ENCODE results near the gene ZFP2. TPM values are rescaled to one million over a fixed set of nuclear protein-coding genes. Genes with fewer than 3 reads are reported as not detected.
A peak's percentile ranks its signal among the peaks of the same experiment; 100 is the strongest.

The ZFP2 gene
- total RNA-seq, 4 donors from 2014 or later = 0.48 to 5.8 (median 2.0) TPM

DNA sequence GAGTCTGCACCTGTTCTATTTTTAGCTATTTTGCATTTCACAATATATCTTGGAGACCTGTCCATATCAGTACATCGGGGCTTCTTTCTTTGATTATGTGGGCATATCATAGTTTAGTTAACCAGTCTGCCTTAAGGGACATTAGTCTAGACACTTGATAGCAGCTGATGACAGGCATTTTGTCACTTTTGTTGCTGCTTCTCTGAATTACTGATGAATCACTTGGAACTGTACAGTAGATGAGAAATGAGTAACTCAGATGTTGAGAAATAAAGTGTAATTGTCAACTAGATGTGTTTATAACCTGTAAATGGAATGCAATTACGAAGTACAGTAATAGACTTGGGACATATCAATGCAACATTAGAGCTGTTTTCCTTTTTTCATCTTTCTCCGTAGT lies 7.1 kb downstream of the ZFP2 start:
- DNase-seq (ENCODE audit: low spot score) = no peak
- no peak for ATAC-seq (ENCODE audit: low FRiP score)
- TF ChIP-seq, protein P1, sequence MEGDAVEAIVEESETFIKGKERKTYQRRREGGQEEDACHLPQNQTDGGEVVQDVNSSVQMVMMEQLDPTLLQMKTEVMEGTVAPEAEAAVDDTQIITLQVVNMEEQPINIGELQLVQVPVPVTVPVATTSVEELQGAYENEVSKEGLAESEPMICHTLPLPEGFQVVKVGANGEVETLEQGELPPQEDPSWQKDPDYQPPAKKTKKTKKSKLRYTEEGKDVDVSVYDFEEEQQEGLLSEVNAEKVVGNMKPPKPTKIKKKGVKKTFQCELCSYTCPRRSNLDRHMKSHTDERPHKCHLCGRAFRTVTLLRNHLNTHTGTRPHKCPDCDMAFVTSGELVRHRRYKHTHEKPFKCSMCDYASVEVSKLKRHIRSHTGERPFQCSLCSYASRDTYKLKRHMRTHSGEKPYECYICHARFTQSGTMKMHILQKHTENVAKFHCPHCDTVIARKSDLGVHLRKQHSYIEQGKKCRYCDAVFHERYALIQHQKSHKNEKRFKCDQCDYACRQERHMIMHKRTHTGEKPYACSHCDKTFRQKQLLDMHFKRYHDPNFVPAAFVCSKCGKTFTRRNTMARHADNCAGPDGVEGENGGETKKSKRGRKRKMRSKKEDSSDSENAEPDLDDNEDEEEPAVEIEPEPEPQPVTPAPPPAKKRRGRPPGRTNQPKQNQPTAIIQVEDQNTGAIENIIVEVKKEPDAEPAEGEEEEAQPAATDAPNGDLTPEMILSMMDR (IDR thresholded peaks at IDR 0.05) = no peak

DNA sequence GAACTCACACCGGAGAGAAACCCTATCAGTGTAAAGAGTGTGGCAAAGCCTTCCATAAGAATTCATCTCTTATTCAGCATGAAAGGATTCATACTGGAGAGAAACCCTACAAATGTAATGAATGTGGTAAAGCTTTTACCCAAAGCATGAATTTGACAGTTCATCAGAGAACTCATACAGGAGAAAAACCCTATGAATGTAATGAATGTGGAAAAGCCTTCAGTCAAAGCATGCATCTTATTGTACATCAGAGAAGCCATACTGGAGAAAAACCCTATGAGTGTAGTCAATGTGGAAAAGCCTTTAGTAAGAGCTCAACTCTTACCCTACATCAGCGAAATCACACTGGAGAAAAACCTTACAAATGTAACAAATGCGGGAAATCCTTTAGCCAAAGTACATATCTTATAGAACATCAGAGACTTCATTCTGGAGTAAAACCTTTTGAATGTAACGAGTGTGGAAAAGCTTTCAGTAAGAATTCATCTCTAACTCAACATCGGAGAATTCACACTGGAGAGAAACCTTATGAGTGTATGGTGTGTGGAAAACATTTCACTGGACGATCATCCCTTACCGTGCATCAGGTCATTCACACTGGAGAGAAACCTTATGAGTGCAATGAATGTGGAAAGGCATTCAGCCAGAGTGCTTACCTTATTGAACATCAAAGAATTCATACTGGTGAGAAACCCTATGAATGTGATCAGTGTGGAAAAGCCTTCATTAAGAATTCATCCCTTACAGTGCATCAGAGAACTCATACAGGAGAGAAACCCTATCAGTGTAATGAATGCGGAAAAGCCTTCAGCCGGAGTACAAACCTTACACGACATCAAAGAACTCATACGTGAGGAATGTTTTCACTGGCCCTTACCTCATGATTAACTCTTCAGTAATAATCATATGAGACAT lies 36.4 kb downstream of the ZFP2 start:
- no peak for DNase-seq (ENCODE audit: low spot score)
- no peak for ATAC-seq (ENCODE audit: low FRiP score)
- TF ChIP-seq, protein P1 (IDR thresholded peaks at IDR 0.05) = no peak

DNA sequence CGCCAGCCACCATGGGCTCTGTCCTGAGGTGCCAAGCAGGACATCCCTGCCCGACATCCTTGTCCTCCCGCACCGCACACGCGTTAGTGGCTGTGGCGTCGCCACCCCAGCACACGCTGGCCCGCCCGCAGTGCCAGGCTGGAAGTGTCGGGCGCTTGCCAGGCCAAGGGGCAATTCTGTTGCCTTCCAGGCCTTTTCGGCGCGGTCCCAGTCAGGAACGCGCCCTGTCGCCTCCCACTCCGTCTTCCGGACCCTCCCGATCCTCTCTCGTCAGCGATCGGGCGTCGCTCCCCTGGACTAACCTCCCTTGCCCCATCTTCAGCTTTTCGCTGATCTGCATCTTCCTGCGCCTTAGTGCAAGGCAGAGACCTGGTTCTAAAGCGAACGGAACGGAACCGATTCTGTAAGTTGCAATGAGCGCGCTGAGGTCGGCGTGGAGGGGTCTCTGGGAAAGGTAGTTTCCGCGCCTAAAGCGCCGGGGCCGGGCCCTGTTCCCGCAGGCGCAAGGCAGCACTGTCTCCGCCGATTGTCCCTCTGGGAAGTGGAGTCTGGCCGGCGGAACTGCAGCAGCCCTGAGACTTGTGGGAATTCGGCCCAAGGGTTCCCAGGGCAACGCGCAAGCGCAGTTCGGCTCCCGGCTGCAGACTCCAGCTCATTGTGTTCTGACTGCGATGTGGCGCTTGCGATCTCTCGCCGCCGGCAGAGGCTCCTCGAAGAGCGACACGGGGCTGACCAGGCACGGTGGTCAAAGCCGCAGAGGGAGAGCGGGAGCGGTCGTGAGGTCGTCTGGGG lies 45.1 kb downstream of the ZFP2 start, which contains the start of gene ZNF454:
ZNF454 (plus strand) TSS at position 630 of the 792 bp plus-strand sequence. CDS start 1,594 bp downstream, outside the sequence.
- TF ChIP-seq, protein P1 (IDR thresholded peaks at IDR 0.05) = no peak
- DNase-seq (ENCODE audit: low spot score) (peak; percentile 40), ATAC-seq (ENCODE audit: low FRiP score) (peak; percentile 94)

DNA sequence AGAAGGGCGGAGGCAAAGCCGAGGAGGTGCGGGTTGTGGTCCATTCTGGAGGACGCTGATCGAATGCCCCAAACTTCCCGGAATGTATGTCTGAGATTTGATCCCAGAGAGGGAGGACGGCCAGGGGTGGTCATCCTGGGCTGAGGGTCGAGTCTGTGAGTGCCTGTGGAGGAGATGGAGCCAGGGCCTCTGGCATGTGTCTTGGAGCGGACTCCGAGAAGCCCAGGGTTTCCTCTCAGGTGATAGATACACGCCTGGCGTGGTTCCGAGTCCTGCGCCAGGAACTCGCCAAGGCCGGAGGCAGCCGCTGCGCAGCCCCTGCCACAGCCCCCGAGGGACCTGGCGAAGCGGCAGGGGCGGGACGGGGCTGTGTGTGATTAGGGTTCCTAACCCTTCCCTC lies 45.6 kb downstream of the ZFP2 start:
- TF ChIP-seq, protein P1 (IDR thresholded peaks at IDR 0.05) = no peak
- no peak for DNase-seq (ENCODE audit: low spot score)

DNA sequence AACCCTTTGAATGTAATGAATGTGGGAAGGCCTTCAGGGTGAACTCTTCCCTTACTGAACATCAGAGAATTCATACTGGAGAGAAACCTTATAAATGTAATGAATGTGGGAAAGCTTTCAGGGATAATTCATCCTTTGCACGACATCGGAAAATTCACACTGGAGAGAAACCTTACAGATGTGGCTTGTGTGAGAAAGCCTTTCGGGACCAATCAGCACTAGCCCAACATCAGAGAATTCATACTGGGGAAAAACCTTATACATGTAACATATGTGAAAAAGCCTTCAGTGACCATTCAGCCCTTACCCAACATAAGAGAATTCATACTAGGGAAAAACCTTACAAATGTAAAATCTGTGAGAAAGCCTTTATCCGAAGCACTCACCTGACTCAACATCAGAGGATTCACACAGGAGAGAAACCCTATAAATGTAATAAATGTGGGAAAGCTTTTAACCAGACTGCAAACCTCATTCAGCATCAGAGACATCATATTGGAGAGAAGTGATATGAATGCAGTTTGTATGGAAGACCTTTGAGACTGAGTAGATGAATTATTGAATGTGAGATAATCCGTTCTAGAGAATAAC lies 69.8 kb downstream of the ZFP2 start:
- ATAC-seq (ENCODE audit: low FRiP score) (no peak), DNase-seq (ENCODE audit: low spot score) (no peak)
- TF ChIP-seq, protein P1 (IDR thresholded peaks at IDR 0.05) = no peak

More for the DNA sequence above, 45.6 kb downstream of the ZFP2 start:
- no peak for ATAC-seq (ENCODE audit: low FRiP score)

DNA sequence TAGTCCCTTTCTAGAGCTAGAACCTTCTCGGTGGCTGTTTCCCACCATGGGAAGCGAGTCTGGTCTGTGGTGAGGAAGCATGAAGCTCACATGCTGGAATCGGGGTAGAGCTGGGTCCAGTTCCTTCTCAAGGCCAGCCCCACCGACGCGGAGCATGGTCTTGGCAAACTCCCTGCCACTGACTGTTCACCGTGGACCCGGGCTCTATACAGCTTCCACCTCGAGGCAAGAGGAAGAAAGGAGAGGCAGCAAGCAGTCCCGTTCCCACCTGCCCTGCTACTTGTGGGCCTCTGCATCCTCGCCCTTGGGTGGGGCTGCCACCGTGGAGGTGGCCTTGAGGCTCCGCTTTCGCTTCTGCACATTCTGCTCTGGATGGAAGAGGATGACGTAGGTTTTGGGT lies 85.7 kb downstream of the ZFP2 start:
- DNase-seq (ENCODE audit: low spot score) (no peak), ATAC-seq (ENCODE audit: low FRiP score) (no peak)
- TF ChIP-seq, protein P1 (IDR thresholded peaks at IDR 0.05) = no peak

Other genes with a start within 250 kb of the ZFP2 start
- gene ZNF354A, start 165.3 kb upstream of the ZFP2 start, total RNA-seq = 10 to 100 TPM; 11.6 to 22.1 (median 13.9) TPM
- 10 to 100 TPM; 13.0 to 32.8 (median 22.8) TPM for gene ZNF354B, start 36.0 kb upstream of the ZFP2 start, total RNA-seq
- gene ZNF454, start 45.3 kb downstream of the ZFP2 start, total RNA-seq = 1 to 10 TPM in 3 of 4 donors, under 1 TPM in 1; 0.60 to 4.6 (median 2.1) TPM
- gene GRM6, start 99.4 kb downstream of the ZFP2 start, total RNA-seq = not detected
- 10 to 100 TPM in 1 of 4 donors, 1 to 10 TPM in 3; 3.0 to 10.2 (median 3.3) TPM for gene ZNF879, start 127.9 kb downstream of the ZFP2 start, total RNA-seq
- gene ZNF354C, start 164.5 kb downstream of the ZFP2 start, total RNA-seq = 1 to 10 TPM; 4.1 to 8.5 (median 4.6) TPM